Airway epithelial cell (primary cell): ENCODE measurements around the gene DDX51. TPM values are rescaled to one million over a fixed set of nuclear protein-coding genes. Genes with fewer than 3 reads are reported as not detected.

Source experiments
- total RNA-seq: library from RNA; depleted of rRNA; stranded (reverse); fragments of >200 nt; gene quantifications from 2 replicates; pipeline ENCODE4 v1.2.3, GENCODE V29; 2015

Gene DDX51
- 13.3 and 14.8 TPM in 2 replicates for total RNA-seq

GRCh38 chr12:132144115-132144809 lies at the start of gene DDX51, which contains the start of gene NOC4L:
Gene DDX51 (minus strand): TSS chr12:132144319. CDS start chr12:132144296, 23 bp downstream.
Gene NOC4L (plus strand): TSS chr12:132144457. CDS start chr12:132144489, 32 bp downstream.

Other genes starting within 250 kb of the DDX51 start
- 5.2 and 9.6 TPM in 2 replicates for gene ULK1, start 249.7 kb downstream of the DDX51 start, total RNA-seq
- gene PUS1, start 215.0 kb downstream of the DDX51 start, total RNA-seq = 14.7 and 15.1 TPM in 2 replicates
- 10.6 and 15.4 TPM in 2 replicates for gene EP400, start 194.4 kb downstream of the DDX51 start, total RNA-seq
- gene NOC4L, start 138 bp upstream of the DDX51 start, total RNA-seq = 25.9 and 33.7 TPM in 2 replicates
- not detected in 2 replicates for gene GALNT9, start 185.3 kb upstream of the DDX51 start, total RNA-seq